HG03521 (cell line): ENCODE results near the gene DCLK3.

Source experiments
- ATAC-seq: cut with Tn5 transposase; IDR thresholded peaks from one replicate; pipeline ENCODE4 v1.9.1; 2021; ENCODE audit warnings: mild to moderate bottlenecking, moderate library complexity; ENCODE audit not compliant: unreplicated experiment

DCLK3 gene

DNA sequence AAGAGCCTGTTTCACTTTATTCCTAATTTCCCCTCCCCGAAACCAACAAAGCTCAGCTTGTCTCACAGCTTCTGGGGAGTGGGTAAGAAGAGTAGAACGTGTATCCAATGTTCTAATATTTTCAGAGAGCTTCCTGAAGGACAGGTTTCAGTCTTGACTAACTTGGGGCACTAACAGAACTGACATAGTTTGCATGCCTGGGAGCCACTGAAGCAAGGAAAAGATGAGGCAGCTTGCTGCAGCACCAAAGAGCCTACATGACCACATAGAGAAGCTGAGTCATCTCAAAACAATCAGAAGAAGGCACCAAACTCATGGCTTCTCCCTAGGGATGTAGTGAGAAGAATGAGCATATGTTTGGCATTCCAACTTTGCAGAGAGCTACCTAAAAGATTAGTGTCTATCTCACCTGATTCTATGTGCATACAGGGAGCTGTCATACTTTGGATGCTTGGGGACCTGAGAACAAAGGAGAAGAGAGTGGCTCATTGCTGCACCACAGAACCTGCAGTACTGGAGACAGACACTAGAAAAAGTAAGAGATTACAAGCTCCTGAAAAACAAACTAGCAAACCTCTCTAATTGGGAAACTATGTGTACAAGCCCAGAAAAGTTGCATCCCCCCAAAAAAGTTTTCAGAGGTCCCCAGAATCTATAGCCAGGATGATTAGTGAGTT is 86.9 kb downstream of the DCLK3 start:
- peak; percentile 61 for ATAC-seq

DNA sequence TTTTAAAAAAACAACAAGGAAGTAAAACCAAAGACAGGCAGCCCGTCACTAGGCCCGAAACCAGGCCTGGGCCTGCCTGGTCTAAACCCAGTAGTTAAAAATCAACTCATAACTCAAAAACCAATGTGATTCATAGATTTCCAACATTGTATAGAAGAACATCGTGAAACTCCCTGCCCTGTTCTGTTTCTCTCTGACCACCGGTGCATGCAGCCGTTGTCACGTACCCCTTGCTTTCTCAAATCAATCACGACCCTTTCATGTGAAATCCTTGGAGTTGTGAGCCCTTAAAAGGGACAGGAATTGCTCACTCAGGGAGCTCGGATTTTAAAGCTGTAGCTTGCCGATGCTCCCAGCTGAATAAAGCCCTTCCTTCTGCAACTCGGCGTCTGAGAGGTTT is 89.5 kb downstream of the DCLK3 start:
- ATAC-seq = no peak

DNA sequence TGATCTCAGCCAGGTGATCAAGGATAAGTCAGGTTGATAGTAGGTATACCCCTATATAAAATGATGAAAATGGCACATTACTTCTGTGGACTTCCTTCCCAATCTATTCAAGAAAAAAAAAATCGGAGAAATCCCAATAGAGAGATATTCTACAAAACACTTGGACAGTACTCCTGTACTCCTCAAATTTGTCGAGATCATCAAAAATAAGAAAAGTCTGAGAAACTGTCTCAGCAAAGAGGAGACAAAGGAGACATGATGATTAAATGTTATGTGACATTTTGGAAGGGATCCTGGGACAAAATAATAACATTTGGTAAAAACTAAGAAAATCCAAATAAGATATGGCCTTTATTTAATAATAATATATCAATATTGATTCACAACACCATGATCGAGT is 94.6 kb downstream of the DCLK3 start:
- ATAC-seq = no peak

DNA sequence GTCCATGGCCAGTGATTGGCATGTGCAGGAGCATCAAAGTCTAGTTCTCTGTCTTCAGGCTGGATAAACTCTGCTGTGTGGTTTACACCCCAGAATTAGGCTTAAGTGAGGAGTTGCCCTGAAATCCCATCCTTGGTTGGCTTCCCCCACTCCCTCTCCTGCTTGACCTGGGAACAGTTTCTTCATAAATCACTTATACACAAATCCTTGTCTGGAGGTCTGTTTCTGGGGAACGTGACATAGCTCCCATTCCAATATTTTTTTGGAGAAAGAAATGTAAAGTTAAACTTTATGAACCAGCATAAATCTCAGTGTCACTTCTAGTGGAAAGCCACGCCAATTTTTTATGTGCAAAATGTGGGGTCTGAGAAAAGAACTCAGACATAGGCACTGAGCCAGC is 98.2 kb downstream of the DCLK3 start:
- ATAC-seq = no peak

DNA sequence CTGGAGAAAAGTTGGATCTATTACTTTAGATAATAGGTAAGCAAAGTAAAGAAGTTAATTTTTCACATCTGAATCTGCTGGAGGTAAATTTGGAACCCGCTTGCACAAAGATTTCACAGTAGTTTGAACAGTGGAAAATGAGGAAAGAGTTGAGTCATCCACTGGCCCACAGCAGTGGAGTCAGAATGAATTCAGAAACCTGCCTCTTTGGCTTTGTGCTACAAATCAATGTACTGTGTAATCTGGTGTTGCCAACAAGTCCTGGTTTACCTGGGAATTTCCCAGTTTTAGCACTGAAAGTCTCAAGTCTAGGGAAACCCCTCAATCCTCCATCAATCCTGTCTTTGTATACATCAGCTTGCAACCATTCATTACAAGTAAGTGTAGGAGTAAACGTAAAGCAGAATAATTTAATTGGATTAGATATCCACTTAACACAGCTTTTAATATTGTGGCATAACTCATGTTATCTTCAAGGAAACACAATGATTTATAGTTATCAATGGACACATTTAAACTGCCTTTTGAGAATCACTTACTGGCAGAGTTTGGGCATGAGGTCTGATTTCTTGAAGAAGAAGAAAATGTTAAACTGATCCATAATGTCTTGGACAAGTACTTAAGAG is 100.6 kb downstream of the DCLK3 start:
- no peak for ATAC-seq

DNA sequence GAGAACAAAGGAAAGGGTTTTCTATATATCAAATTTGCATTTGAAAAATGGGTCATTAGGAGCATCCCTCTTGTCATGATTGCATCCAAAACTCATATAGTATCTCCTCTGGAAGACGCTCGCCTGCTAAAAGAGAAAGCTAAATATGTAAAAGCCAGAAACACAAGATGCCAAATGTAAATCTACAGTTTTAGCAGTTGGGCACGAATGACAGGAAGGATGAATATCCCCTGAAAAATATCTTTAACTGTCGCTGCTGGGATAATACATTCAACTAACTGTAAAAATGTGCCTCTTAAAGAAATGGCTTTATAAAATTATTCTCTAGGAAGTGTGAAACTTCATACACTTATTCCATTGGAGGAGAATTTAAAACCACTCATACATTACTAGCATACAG is 101.7 kb downstream of the DCLK3 start:
- no peak for ATAC-seq
